Skin of body (tissue), 2 donors: ENCODE measurements around the gene OVCA2. TPM values are rescaled to one million over a fixed set of nuclear protein-coding genes. Genes with fewer than 3 reads are reported as not detected.

Source experiments
- DNase-seq: peaks from one replicate; lab custom pipeline; 2025; lab: John Stamatoyannopoulos, UW
- total RNA-seq: library from RNA; depleted of rRNA; stranded (reverse); fragments of >200 nt; gene quantifications from one replicate; pipeline ENCODE4 v1.2.3, GENCODE V29; 2014

OVCA2 gene
- total RNA-seq, 1 donor from 2014 or later = 12.6 TPM

- peak; percentile 64 for DNase-seq
Measured at GRCh38 chr17:2053380-2054261, 11.8 kb downstream of the OVCA2 start.

- DNase-seq = peak; percentile 60
Measured at GRCh38 chr17:2054262-2054511, 12.4 kb downstream of the OVCA2 start.

- DNase-seq = peak; percentile 73
Measured at GRCh38 chr17:2054512-2055291, 12.9 kb downstream of the OVCA2 start, which contains the start of gene HIC1. Gene HIC1, plus strand, starts transcription at chr17:2055103. Its CDS starts 1,588 bp downstream, at chr17:2056691.

- DNase-seq = no peak
Measured at GRCh38 chr17:2055292-2056205, 13.7 kb downstream of the OVCA2 start.

GRCh38 chr17:2056206-2057174, 14.7 kb downstream of the OVCA2 start:
- no peak for DNase-seq

GRCh38 chr17:2057175-2057759, 15.4 kb downstream of the OVCA2 start:
- DNase-seq = no peak

GRCh38 chr17:2057760-2058585, 16.2 kb downstream of the OVCA2 start:
- DNase-seq = no peak

- DNase-seq = peak; percentile 15
Measured at GRCh38 chr17:2058586-2059546, 17.0 kb downstream of the OVCA2 start.

- DNase-seq = no peak
Measured at GRCh38 chr17:2059547-2060384, 17.9 kb downstream of the OVCA2 start.

- no peak for DNase-seq
Measured at GRCh38 chr17:2060385-2060658, 18.5 kb downstream of the OVCA2 start.

- no peak for DNase-seq
Measured at GRCh38 chr17:2060681-2061440, 19.0 kb downstream of the OVCA2 start.

- no peak for DNase-seq
Measured at GRCh38 chr17:2061441-2061958, 19.7 kb downstream of the OVCA2 start.

- no peak for DNase-seq
Measured at GRCh38 chr17:2062571-2063183, 20.9 kb downstream of the OVCA2 start.

GRCh38 chr17:2063261-2064146, 21.7 kb downstream of the OVCA2 start:
- peak; percentile 49 for DNase-seq

GRCh38 chr17:2064147-2064489, 22.3 kb downstream of the OVCA2 start:
- no peak for DNase-seq
